Neuronal stem cell (in vitro differentiated cells): Measurements from ENCODE around the gene TGM6.

ENCODE experiments used
- DNase-seq: peaks from one replicate; pipeline ENCODE4 v3.0.0-alpha.2; 2013; ENCODE audit warnings: low spot score
- H2AFZ ChIP-seq: one replicate; pipeline ENCODE4 v1.6.1; 2013; ENCODE audit warnings: mild to moderate bottlenecking, low read length, inconsistent platforms
- H2AK5ac ChIP-seq: 2 replicates; pipeline ENCODE4 v1.6.1; 2013; ENCODE audit warnings: low read depth, mild to moderate bottlenecking, inconsistent platforms, low read length, moderate library complexity, mixed read lengths
- H2BK120ac ChIP-seq: 2 replicates; pipeline ENCODE4 v1.6.1; 2013; ENCODE audit warnings: low read depth, mild to moderate bottlenecking, inconsistent platforms, low read length, moderate library complexity, mixed read lengths
- H2BK12ac ChIP-seq: one replicate; pipeline ENCODE4 v1.6.1; 2013; ENCODE audit warnings: low read length, inconsistent platforms
- H2BK15ac ChIP-seq: 2 replicates; pipeline ENCODE4 v1.6.1; 2013; ENCODE audit warnings: mild to moderate bottlenecking, low read length, inconsistent platforms, mixed read lengths
- H2BK5ac ChIP-seq: one replicate; pipeline ENCODE4 v1.6.1; 2013; ENCODE audit warnings: inconsistent platforms, mild to moderate bottlenecking, low read length, moderate library complexity
- H3K14ac ChIP-seq: one replicate; pipeline ENCODE4 v1.6.1; 2013; ENCODE audit warnings: low read length, inconsistent platforms
- H3K18ac ChIP-seq: 2 replicates; pipeline ENCODE4 v1.6.1; 2013; ENCODE audit warnings: low read length, inconsistent platforms
- H3K23ac ChIP-seq: 2 replicates; pipeline ENCODE4 v1.6.1; 2013; ENCODE audit warnings: low read depth, mild to moderate bottlenecking, mixed read lengths, low read length, inconsistent platforms; ENCODE audit not compliant: poor library complexity
- H3K27ac ChIP-seq: replicated peaks from 3 replicates; pipeline ENCODE4 v1.5.1; 2013; ENCODE audit warnings: low read length, inconsistent platforms
- H3K27me3 ChIP-seq, 3 experiments: 2 replicates each; pipeline ENCODE4 v1.6.1; 2013; ENCODE audit warnings: low read length in 3 of 3, mild to moderate bottlenecking in 2 of 3, inconsistent platforms in 1 of 3, low read depth in 1 of 3, mixed read lengths in 1 of 3, moderate library complexity in 1 of 3; ENCODE audit not compliant: control insufficient read depth in 3 of 3, insufficient read depth in 3 of 3
- H3K36me3 ChIP-seq, 2 donors: replicated peaks in 1 of 2; 2 replicates each; pipeline ENCODE4 v1.6.1; 2013; ENCODE audit warnings: low read length in 2 of 2; ENCODE audit not compliant: control insufficient read depth in 2 of 2, insufficient read depth in 2 of 2
- H3K4ac ChIP-seq: 2 replicates; pipeline ENCODE4 v1.6.1; 2013; ENCODE audit warnings: inconsistent platforms, mild to moderate bottlenecking, low read length, moderate library complexity
- H3K4me1 ChIP-seq, 2 donors: 1 replicate in 1 of 2; 2 replicates in 1 of 2; pipeline ENCODE4 v1.6.1; 2013; ENCODE audit warnings: low read length in 2 of 2, low read depth in 1 of 2; ENCODE audit not compliant: control insufficient read depth in 2 of 2, insufficient read depth in 1 of 2
- H3K4me2 ChIP-seq: one replicate; pipeline ENCODE4 v1.6.1; 2013; ENCODE audit warnings: mild to moderate bottlenecking, low read length, inconsistent platforms; ENCODE audit not compliant: insufficient read depth, poor library complexity, severe bottlenecking
- H3K4me3 ChIP-seq, 2 donors: 2 replicates each; pipeline ENCODE4 v1.5.1; 2013; ENCODE audit warnings: low read length in 2 of 2, mild to moderate bottlenecking in 2 of 2, inconsistent platforms in 1 of 2, moderate library complexity in 1 of 2
- H3K79me1 ChIP-seq: one replicate; pipeline ENCODE4 v1.6.1; 2013; ENCODE audit warnings: low read depth, mild to moderate bottlenecking, inconsistent platforms, low read length, moderate library complexity
- H3K9ac ChIP-seq: one replicate; pipeline ENCODE4 v1.6.1; 2013; ENCODE audit warnings: mild to moderate bottlenecking, low read depth, low read length, inconsistent platforms; ENCODE audit not compliant: poor library complexity
- H3K9me3 ChIP-seq, 2 donors: replicated peaks in 1 of 2; 2 replicates each; pipeline versions ENCODE3 to v1.6.1; 2013; ENCODE audit warnings: low read length in 2 of 2, mild to moderate bottlenecking in 2 of 2, inconsistent platforms in 1 of 2, low read depth in 1 of 2, mixed read lengths in 1 of 2, moderate library complexity in 1 of 2; ENCODE audit not compliant: control insufficient read depth in 2 of 2, insufficient read depth in 1 of 2
- H4K8ac ChIP-seq: one replicate; pipeline ENCODE4 v1.6.1; 2013; ENCODE audit warnings: low read depth, mild to moderate bottlenecking, inconsistent platforms, low read length, moderate library complexity
- H4K91ac ChIP-seq: one replicate; pipeline ENCODE4 v1.6.1; 2013; ENCODE audit warnings: low read length, low read depth, mild to moderate bottlenecking, inconsistent platforms; ENCODE audit not compliant: poor library complexity
- WGBS, 2 donors: extraction: QIAGEN DNeasy Blood & Tissue Kit; methylation state at CpG; one replicate each; pipeline ENCODE4 v1.1.7; 2013; ENCODE audit warnings: missing lambda C conversion rate in 2 of 2, mixed read lengths in 1 of 2; ENCODE audit not compliant: insufficient read length in 2 of 2, insufficient replicate concordance in 1 of 2; ENCODE audit errors: extremely low coverage in 2 of 2; 5-methylcytosine and 5-hydroxymethylcytosine counted together

TGM6 gene

GRCh38 chr20:2408111-2408510, 27.4 kb downstream of the TGM6 start:
- Histone ChIP-seq H2AK5ac (no peak overlapping the region), H3K9ac (no peak overlapping the region), H3K36me3 (no peaks in the 10 kb centered on the region), H2AFZ (no peak overlapping the region), H2BK120ac (no peak overlapping the region), H3K9me3 (peaks cover 0 to 2% of the 10 kb centered on the region in 2 donors), H3K4me2 (no peak overlapping the region), H2BK5ac (no peak overlapping the region), H3K27me3 (peaks cover 0 to 5% (median 0%) of the 10 kb centered on the region in 3 experiments), H2BK12ac (no peak overlapping the region), H4K8ac (no peak overlapping the region), H3K4ac (no peak overlapping the region), H3K18ac (no peak overlapping the region), H3K4me3 (no peak overlapping the region), H3K27ac (no peak overlapping the region), H3K79me1 (no peaks in the 10 kb centered on the region), H3K23ac (no peak overlapping the region), H3K14ac (no peak overlapping the region), H2BK15ac (no peak overlapping the region), H4K91ac (no peak overlapping the region), H3K4me1 (no peaks in the 10 kb centered on the region)
- no peak for DNase-seq
- WGBS, 2 donors, result no CpG with 5 or more reads among the region's 1 CpG

- DNase-seq, result no peak
- H3K4ac ChIP-seq, result no peak overlapping the region
- WGBS, 2 donors, result no CpG with 5 or more reads among the region's 6 CpGs
- H3K27me3 ChIP-seq, result peaks cover 0 to 13% (median 0%) of the 10 kb centered on the region in 3 experiments
- no peak overlapping the region for H3K23ac ChIP-seq
- H3K4me1 ChIP-seq, result no peaks in the 10 kb centered on the region
- H3K18ac ChIP-seq, result no peak overlapping the region
- no peak overlapping the region for H4K91ac ChIP-seq
- H2BK5ac ChIP-seq, result no peak overlapping the region
- no peak overlapping the region for H2BK12ac ChIP-seq
- H2AFZ ChIP-seq, result no peak overlapping the region
- H3K4me3 ChIP-seq, result no peak overlapping the region
- no peaks in the 10 kb centered on the region for H3K36me3 ChIP-seq
- H3K27ac ChIP-seq, result no peak overlapping the region
- no peak overlapping the region for H4K8ac ChIP-seq
- peak overlapping the region; percentile 41 for H3K14ac ChIP-seq
- no peak overlapping the region for H3K4me2 ChIP-seq
- no peaks in the 10 kb centered on the region for H3K79me1 ChIP-seq
- H2AK5ac ChIP-seq, result no peak overlapping the region
- H2BK120ac ChIP-seq, result no peak overlapping the region
- H2BK15ac ChIP-seq, result no peak overlapping the region
- H3K9ac ChIP-seq, result no peak overlapping the region
- H3K9me3 ChIP-seq, result no peaks in the 10 kb centered on the region
Observed at GRCh38 chr20:2416541-2417212, 36.0 kb downstream of the TGM6 start.

GRCh38 chr20:2417213-2417541, 36.5 kb downstream of the TGM6 start:
- no peak overlapping the region for H2BK5ac ChIP-seq
- WGBS, 2 donors, result no CpG with 5 or more reads among the region's 14 CpGs

GRCh38 chr20:2418388-2418787, 37.7 kb downstream of the TGM6 start:
- no peak for DNase-seq
- Histone ChIP-seq H3K4ac (no peak overlapping the region), H4K91ac (no peak overlapping the region), H2BK15ac (no peak overlapping the region), H3K4me1 (no peaks in the 10 kb centered on the region), H3K27me3 (peaks cover 0 to 13% (median 0%) of the 10 kb centered on the region in 3 experiments), H2AK5ac (no peak overlapping the region), H3K4me3 (no peak overlapping the region), H3K4me2 (no peak overlapping the region), H2BK120ac (no peak overlapping the region), H3K14ac (no peak overlapping the region), H3K27ac (no peak overlapping the region), H4K8ac (no peak overlapping the region), H3K36me3 (no peaks in the 10 kb centered on the region), H3K9ac (no peak overlapping the region), H3K18ac (no peak overlapping the region), H2BK5ac (no peak overlapping the region), H3K23ac (no peak overlapping the region), H3K79me1 (no peaks in the 10 kb centered on the region), H2AFZ (no peak overlapping the region), H2BK12ac (no peak overlapping the region), H3K9me3 (no peaks in the 10 kb centered on the region)
- no CpG with 5 or more reads among the region's 2 CpGs for WGBS, 2 donors

More at GRCh38 chr20:2417213-2417541, 36.5 kb downstream of the TGM6 start:
- Histone ChIP-seq H3K36me3 (no peaks in the 10 kb centered on the region), H3K4me3 (no peak overlapping the region), H2AFZ (no peak overlapping the region), H3K4ac (no peak overlapping the region), H3K27ac (no peak overlapping the region), H3K23ac (no peak overlapping the region), H3K4me1 (no peaks in the 10 kb centered on the region), H3K18ac (peak overlapping the region; percentile 35), H3K14ac (peak overlapping the region; percentile 41), H3K4me2 (no peak overlapping the region), H2BK12ac (no peak overlapping the region), H4K91ac (no peak overlapping the region), H2BK15ac (no peak overlapping the region), H3K27me3 (peaks cover 0 to 13% (median 0%) of the 10 kb centered on the region in 3 experiments), H2BK120ac (no peak overlapping the region), H3K9me3 (no peaks in the 10 kb centered on the region), H3K79me1 (no peaks in the 10 kb centered on the region), H4K8ac (no peak overlapping the region), H2AK5ac (no peak overlapping the region), H3K9ac (peak overlapping the region; percentile 10)
- no peak for DNase-seq
